Natural killer cell treated with Interleukin-12 subunit alpha and Interleukin-12 subunit beta and Interleukin-15 and Interleukin-18, amount 100 ng/mL, for 72 hours (primary cell): ENCODE measurements around the gene ISX. TPM values are rescaled to one million over a fixed set of nuclear protein-coding genes. Genes with fewer than 3 reads are reported as not detected.
A peak's percentile ranks its signal among the peaks of the same experiment; 100 is the strongest.

ENCODE experiments used
- ATAC-seq, 2 donors: fragments of 150-1000 bp; cut with Tn5 transposase in 1 of 2; sonication (Bioruptor Pico), chemical (Tn5 transposase) in 1 of 2; 2 replicates each; pipeline ENCODE4 v1.10.0; 2021
- DNase-seq: peaks from one replicate; pipeline ENCODE4 v3.0.0; 2022; ENCODE audit warnings: low spot score
- H3K27ac Mint-ChIP-seq, 2 donors: 1 replicate in 1 of 2; 2 replicates in 1 of 2; pipeline ENCODE4 v1.8.0; 2022; ENCODE audit warnings: mixed read lengths in 2 of 2, mild to moderate bottlenecking in 1 of 2, moderate library complexity in 1 of 2
- H3K27me3 Mint-ChIP-seq, 2 donors: 1 replicate in 1 of 2; 2 replicates in 1 of 2; pipeline ENCODE4 v1.8.0; 2022; ENCODE audit warnings: mixed read lengths in 2 of 2
- H3K36me3 Mint-ChIP-seq: one replicate; pipeline ENCODE4 v1.8.0; 2022; ENCODE audit warnings: mixed read lengths
- H3K4me1 Mint-ChIP-seq, 2 donors: 1 replicate in 1 of 2; 2 replicates in 1 of 2; pipeline ENCODE4 v1.8.0; 2022; ENCODE audit warnings: low read depth in 2 of 2, mixed read lengths in 2 of 2, mild to moderate bottlenecking in 1 of 2
- H3K4me3 Mint-ChIP-seq: one replicate; pipeline ENCODE4 v1.8.0; 2022; ENCODE audit warnings: mixed read lengths
- H3K9me3 Mint-ChIP-seq: 2 replicates; pipeline ENCODE4 v1.8.0; 2022; ENCODE audit warnings: mixed read lengths
- total RNA-seq, 2 donors: library from RNA; stranded (reverse); gene quantifications; one replicate each; pipeline ENCODE4 v1.2.3, GENCODE V29; 2022

Gene ISX
- total RNA-seq, 2 donors from 2014 or later, result not detected

DNA sequence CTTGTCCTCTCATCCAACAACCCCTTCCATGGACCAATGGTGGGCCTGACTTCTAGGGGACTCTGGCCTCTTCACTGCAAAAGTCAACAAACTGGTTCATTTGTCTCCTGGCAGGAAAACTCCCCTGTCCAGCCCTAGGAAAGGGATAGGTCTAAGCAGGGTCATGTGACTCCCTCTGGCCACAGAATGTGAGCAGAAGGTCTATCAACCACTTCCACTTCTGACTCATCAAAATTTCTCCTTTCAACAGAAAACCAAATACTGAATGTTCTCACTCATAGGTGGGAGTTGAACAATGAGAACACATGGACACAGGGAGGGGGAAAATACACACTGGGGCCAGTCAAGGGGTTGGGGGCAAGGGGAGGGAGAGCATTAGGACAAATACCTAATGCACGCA is 1.3 kb upstream of the ISX start:
- Mint-ChIP-seq H3K27ac (no peak overlapping the region), H3K36me3 (no peaks in the 10 kb centered on the region), H3K4me1 (no peaks in the 10 kb centered on the region), H3K27me3 (peaks cover 0 to 3% of the 10 kb centered on the region in 2 donors), H3K9me3 (peaks cover 1% of the 10 kb centered on the region), H3K4me3 (no peak overlapping the region)
- DNase-seq (no peak), ATAC-seq (peak in 1 of 2 donors; percentile 50)

DNA sequence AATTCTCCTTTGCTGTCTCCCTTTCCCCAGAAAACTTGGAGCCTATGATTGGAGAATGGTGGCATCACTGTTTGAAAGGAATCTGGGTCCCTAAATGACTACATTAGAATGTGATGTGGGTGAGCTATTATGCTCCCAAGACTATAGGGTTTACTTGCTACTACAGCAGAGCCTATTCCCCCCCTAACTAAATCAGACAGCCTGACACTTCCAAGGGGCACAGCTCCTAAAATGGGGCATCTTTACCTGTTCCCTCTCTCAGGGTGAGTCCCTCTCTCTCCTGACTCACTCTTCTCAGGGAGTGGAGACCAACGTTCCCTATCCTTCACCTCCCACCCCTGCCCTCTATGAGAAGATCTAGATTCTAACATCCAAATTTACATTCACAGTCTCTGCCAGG is 775 bp upstream of the ISX start:
- Mint-ChIP-seq H3K4me1 (no peaks in the 10 kb centered on the region), H3K27ac (no peak overlapping the region), H3K27me3 (peaks cover 0 to 3% of the 10 kb centered on the region in 2 donors), H3K4me3 (no peak overlapping the region), H3K36me3 (no peaks in the 10 kb centered on the region), H3K9me3 (no peaks in the 10 kb centered on the region)
- DNase-seq (no peak), ATAC-seq (no peak)

GRCh38 chr22:35066768-35067167 is 810 bp downstream of the ISX start:
- ATAC-seq (no peak), DNase-seq (no peak)
- H3K9me3 Mint-ChIP-seq, result no peaks in the 10 kb centered on the region
- H3K27ac Mint-ChIP-seq, result no peak overlapping the region
- peaks cover 3 to 7% of the 10 kb centered on the region in 2 donors for H3K27me3 Mint-ChIP-seq
- H3K36me3 Mint-ChIP-seq, result no peaks in the 10 kb centered on the region
- H3K4me1 Mint-ChIP-seq, result no peaks in the 10 kb centered on the region
- no peak overlapping the region for H3K4me3 Mint-ChIP-seq

DNA sequence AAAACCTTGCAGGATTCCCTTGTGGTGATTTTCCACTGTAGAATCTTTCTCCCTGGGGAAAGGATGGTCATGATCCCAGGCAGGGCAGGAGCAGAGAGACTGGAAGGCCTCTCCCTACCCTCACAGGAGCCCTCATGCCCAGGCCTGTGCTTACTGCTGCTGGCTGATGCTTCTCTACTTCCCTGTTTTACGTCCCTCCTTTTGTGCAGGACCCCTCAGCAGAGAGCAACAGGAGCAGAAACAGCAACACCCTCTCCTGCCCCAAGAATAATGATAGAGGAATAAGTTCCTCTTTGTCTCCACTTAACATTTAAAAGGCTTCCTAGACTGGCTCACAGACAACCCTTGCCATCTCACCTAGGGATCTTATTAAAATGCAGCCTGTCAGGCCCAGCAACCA is 3.6 kb downstream of the ISX start:
- no peaks in the 10 kb centered on the region for H3K9me3 Mint-ChIP-seq
- no peaks in the 10 kb centered on the region for H3K4me1 Mint-ChIP-seq
- H3K36me3 Mint-ChIP-seq, result no peaks in the 10 kb centered on the region
- DNase-seq (no peak), ATAC-seq (no peak)
- H3K27ac Mint-ChIP-seq, result no peak overlapping the region
- no peak overlapping the region for H3K4me3 Mint-ChIP-seq
- peaks cover 4 to 7% of the 10 kb centered on the region in 2 donors for H3K27me3 Mint-ChIP-seq

DNA sequence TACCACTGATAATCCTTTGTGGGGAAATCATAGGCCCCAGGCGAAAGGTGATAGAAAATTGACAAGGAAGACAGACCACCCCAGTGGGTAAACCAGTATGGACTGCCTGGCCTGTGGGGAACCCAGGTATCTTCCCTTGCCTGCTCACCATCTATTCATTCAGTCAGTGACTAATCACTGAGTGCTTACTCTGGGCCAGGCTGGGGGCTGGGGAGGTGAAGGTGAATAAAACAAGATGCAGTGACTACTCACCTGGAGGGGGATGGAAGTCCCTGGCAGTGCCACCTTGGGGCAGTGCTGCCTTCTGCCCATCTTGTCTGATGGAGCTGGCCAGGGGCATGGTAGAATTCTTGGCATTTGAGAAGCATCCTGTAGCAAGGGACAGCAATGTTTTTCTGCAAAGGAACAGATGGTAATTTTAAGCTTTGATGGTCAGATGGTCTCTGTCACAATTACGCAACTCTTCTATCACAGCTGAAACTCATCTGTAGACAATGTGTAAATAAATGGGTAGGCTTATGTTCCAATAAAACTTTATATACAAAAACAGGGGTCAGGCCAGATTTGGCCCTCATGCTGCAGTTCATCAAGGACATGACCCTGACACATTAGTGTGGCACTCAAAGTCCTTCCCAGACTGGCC is 4.6 kb downstream of the ISX start:
- ATAC-seq, result no peak
- Mint-ChIP-seq H3K4me1 (no peaks in the 10 kb centered on the region), H3K36me3 (no peaks in the 10 kb centered on the region), H3K9me3 (no peaks in the 10 kb centered on the region), H3K27ac (no peak overlapping the region), H3K27me3 (peaks cover 8 to 13% of the 10 kb centered on the region in 2 donors), H3K4me3 (no peak overlapping the region)
- DNase-seq, result no peak

GRCh38 chr22:35071784-35072183 is 5.8 kb downstream of the ISX start:
- Mint-ChIP-seq H3K36me3 (no peaks in the 10 kb centered on the region), H3K27ac (no peak overlapping the region), H3K27me3 (peaks cover 6 to 13% of the 10 kb centered on the region in 2 donors), H3K4me1 (no peaks in the 10 kb centered on the region), H3K9me3 (no peaks in the 10 kb centered on the region), H3K4me3 (no peak overlapping the region)
- DNase-seq (no peak), ATAC-seq (no peak)

- no peak for ATAC-seq
- no peak overlapping the region for H3K4me3 Mint-ChIP-seq
- peaks cover 11 to 23% of the 10 kb centered on the region in 2 donors for H3K27me3 Mint-ChIP-seq
- no peak for DNase-seq
- H3K4me1 Mint-ChIP-seq, result no peaks in the 10 kb centered on the region
- no peak overlapping the region for H3K27ac Mint-ChIP-seq
- no peaks in the 10 kb centered on the region for H3K9me3 Mint-ChIP-seq
- no peaks in the 10 kb centered on the region for H3K36me3 Mint-ChIP-seq
These were observed 7.0 kb downstream of the ISX start for GRCh38 chr22:35072925-35073324.

DNA sequence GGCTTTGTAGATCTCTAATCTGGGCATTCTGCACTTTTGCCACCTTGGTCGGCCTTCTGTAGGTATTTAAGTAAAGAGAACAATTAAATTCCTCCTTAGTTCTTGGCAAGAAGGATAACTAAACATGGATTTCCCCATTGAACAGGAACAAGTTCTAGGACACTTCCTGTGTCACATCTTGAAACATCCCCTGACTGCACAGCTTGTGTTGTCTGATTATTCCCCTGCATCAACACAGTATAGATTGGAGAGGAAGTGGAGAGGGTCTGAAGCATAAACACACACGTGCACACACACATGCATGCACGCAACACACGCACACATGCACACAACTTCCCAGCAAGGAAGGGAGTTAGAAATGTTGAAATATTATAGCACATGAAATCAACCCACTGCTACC is 8.6 kb downstream of the ISX start:
- no peaks in the 10 kb centered on the region for H3K36me3 Mint-ChIP-seq
- no peaks in the 10 kb centered on the region for H3K4me1 Mint-ChIP-seq
- H3K27ac Mint-ChIP-seq, result no peak overlapping the region
- H3K27me3 Mint-ChIP-seq, result peaks cover 11 to 27% of the 10 kb centered on the region in 2 donors
- H3K4me3 Mint-ChIP-seq, result no peak overlapping the region
- ATAC-seq (no peak), DNase-seq (no peak)
- no peaks in the 10 kb centered on the region for H3K9me3 Mint-ChIP-seq

GRCh38 chr22:35076630-35077029 is 10.7 kb downstream of the ISX start:
- Mint-ChIP-seq H3K27me3 (peaks cover 11 to 21% of the 10 kb centered on the region in 2 donors), H3K9me3 (no peaks in the 10 kb centered on the region), H3K27ac (no peak overlapping the region), H3K36me3 (no peaks in the 10 kb centered on the region), H3K4me1 (no peaks in the 10 kb centered on the region), H3K4me3 (no peak overlapping the region)
- DNase-seq (no peak), ATAC-seq (no peak)

- Mint-ChIP-seq H3K4me3 (no peak overlapping the region), H3K4me1 (no peaks in the 10 kb centered on the region), H3K27ac (no peak overlapping the region), H3K27me3 (peaks cover 15 to 24% of the 10 kb centered on the region in 2 donors), H3K36me3 (no peaks in the 10 kb centered on the region), H3K9me3 (no peaks in the 10 kb centered on the region)
- ATAC-seq (no peak), DNase-seq (no peak)
These were observed 19.7 kb downstream of the ISX start for GRCh38 chr22:35085621-35086020.

GRCh38 chr22:35089139-35089538 is 23.2 kb downstream of the ISX start:
- no peak overlapping the region for H3K27ac Mint-ChIP-seq
- H3K9me3 Mint-ChIP-seq, result no peaks in the 10 kb centered on the region
- peaks cover 24 to 39% of the 10 kb centered on the region in 2 donors for H3K27me3 Mint-ChIP-seq
- DNase-seq, result no peak
- no peak for ATAC-seq
- no peaks in the 10 kb centered on the region for H3K36me3 Mint-ChIP-seq
- H3K4me3 Mint-ChIP-seq, result no peak overlapping the region
- no peaks in the 10 kb centered on the region for H3K4me1 Mint-ChIP-seq

- H3K4me3 Mint-ChIP-seq, result no peak overlapping the region
- ATAC-seq (no peak), DNase-seq (no peak)
- H3K36me3 Mint-ChIP-seq, result no peaks in the 10 kb centered on the region
- H3K9me3 Mint-ChIP-seq, result no peaks in the 10 kb centered on the region
- H3K4me1 Mint-ChIP-seq, result no peaks in the 10 kb centered on the region
- H3K27ac Mint-ChIP-seq, result no peak overlapping the region
- peaks cover 26 to 38% of the 10 kb centered on the region in 2 donors for H3K27me3 Mint-ChIP-seq
These were observed 26.4 kb downstream of the ISX start for GRCh38 chr22:35092406-35092805.

DNA sequence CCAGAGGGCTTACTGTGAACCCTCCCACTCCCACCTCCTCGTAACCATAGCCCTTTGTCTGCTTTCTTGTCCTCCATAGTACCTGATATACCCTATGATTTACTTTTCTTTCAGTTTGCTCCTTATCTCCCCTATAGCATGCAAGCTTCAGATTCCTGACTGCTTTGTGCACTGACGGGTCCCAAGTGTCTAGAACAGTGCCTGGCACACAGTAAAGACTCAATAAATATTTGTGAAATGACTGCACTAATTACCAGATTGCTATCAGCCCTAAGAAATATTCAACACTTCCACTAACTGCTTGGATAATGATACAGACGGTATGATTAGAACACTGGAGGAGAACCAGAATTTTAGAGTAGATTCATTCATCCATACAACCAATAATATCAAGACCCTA is 33.0 kb downstream of the ISX start:
- no peak for ATAC-seq
- no peaks in the 10 kb centered on the region for H3K36me3 Mint-ChIP-seq
- DNase-seq, result no peak

DNA sequence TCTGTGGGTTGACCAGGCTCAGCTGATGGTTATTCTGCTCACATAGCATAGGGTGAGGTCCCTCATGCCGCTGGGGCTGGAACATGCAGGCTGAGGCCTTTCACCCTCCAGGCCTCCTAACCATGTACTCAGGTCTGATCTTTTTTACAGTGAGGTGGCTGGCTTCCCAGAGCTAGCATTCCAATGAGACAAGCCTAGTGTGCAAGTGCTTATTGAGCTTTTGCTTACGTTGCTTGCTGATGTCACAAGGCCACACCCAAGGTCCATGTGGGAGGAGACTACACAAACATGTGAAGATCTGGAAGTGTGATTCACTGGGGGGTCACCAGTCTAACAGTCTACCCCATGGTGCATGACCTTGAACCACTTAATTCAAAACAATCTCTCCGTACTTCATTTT is 33.9 kb downstream of the ISX start:
- no peaks in the 10 kb centered on the region for H3K4me1 Mint-ChIP-seq
- no peak overlapping the region for H3K27ac Mint-ChIP-seq
- H3K9me3 Mint-ChIP-seq, result no peaks in the 10 kb centered on the region
- H3K4me3 Mint-ChIP-seq, result no peak overlapping the region
- no peak for DNase-seq
- H3K36me3 Mint-ChIP-seq, result no peaks in the 10 kb centered on the region
- ATAC-seq, result no peak
- peaks cover 17 to 35% of the 10 kb centered on the region in 2 donors for H3K27me3 Mint-ChIP-seq

More for the DNA sequence above, 33.0 kb downstream of the ISX start:
- H3K27me3 Mint-ChIP-seq, result peaks cover 16 to 30% of the 10 kb centered on the region in 2 donors
- no peak overlapping the region for H3K4me3 Mint-ChIP-seq
- H3K9me3 Mint-ChIP-seq, result no peaks in the 10 kb centered on the region
- no peaks in the 10 kb centered on the region for H3K4me1 Mint-ChIP-seq
- H3K27ac Mint-ChIP-seq, result no peak overlapping the region

GRCh38 chr22:35102663-35103062 is 36.7 kb downstream of the ISX start:
- H3K36me3 Mint-ChIP-seq, result no peaks in the 10 kb centered on the region
- ATAC-seq (no peak), DNase-seq (no peak)
- no peak overlapping the region for H3K4me3 Mint-ChIP-seq
- H3K27ac Mint-ChIP-seq, result no peak overlapping the region
- H3K27me3 Mint-ChIP-seq, result peaks cover 12 to 45% of the 10 kb centered on the region in 2 donors
- no peaks in the 10 kb centered on the region for H3K4me1 Mint-ChIP-seq
- no peaks in the 10 kb centered on the region for H3K9me3 Mint-ChIP-seq
